Activated gamma-delta T cell (primary cell): ENCODE results near the gene MED16.

Source experiments
- DNase-seq: peaks from one replicate; lab custom pipeline; 2025; lab: John Stamatoyannopoulos, UW
- total RNA-seq, 2 donors: gene quantifications; one replicate each; lab custom pipeline; 2026; lab: John Stamatoyannopoulos, UW

MED16 gene
- total RNA-seq = 53.4 to 54.1 reads per million in 2 donors

DNA sequence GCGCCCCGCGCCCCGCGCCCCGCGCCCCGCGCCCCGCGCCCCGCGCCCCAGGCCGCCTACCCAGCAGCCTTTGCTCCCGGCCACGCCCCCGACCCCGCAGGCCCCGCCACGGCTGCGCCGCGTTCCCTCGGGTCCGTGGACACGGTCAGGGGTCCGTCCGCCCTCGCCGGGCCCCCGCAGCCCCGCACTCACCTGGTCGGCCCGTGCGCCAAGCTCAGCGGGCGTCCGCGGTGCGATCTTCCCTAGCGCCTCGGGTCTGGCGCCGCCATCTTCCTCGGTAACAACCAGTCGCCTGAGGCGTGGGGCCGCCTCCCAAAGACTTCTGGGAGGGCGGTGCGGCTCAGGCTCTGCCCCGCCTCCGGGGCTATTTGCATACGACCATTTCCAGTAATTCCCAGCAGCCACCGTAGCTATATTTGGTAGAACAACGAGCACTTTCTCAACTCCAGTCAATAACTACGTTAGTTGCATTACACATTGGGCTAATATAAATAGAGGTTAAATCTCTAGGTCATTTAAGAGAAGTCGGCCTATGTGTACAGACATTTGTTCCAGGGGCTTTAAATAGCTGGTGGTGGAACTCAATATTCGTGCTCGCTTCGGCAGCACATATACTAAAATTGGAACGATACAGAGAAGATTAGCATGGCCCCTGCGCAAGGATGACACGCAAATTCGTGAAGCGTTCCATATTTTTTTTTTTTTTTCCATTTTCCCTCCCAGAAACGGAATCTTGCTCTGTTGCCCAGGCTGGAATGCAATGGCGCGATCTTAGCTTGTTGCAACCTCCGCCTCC lies at the start of gene MED16, which contains the start of gene RNU6-9:
Gene MED16, minus strand, starts transcription at position 294 of the 796 bp plus-strand sequence. CDS start 2,056 bp downstream, outside the sequence.
Gene RNU6-9, plus strand, starts transcription at position 591 of the 796 bp plus-strand sequence.
- DNase-seq = peak; percentile 73

DNA sequence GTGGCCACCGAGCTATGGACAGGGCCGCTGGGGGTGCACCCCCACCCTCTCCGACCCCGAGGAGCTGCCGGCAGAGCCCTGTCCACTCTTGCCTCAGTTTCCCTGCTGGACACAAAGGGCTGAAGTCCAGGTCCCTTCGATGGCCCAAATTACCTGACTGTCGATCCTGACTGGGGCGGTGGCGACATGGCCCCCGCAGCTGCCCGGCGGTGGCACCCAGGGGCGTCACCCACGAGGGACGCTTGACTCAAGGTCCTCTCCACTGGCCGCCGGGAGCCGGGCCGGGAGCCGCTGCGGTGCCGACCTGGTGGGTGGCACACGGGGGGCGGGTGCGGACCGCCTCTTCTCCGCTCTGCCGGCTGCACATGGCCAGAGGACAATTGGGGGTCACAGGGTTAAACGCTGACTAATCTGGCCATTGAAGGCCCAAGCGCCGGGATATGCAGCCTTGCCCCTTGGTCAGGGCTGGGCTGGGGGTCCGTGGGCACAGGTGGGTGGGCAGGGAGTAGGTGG lies 49.2 kb upstream of the MED16 start:
- DNase-seq = no peak

DNA sequence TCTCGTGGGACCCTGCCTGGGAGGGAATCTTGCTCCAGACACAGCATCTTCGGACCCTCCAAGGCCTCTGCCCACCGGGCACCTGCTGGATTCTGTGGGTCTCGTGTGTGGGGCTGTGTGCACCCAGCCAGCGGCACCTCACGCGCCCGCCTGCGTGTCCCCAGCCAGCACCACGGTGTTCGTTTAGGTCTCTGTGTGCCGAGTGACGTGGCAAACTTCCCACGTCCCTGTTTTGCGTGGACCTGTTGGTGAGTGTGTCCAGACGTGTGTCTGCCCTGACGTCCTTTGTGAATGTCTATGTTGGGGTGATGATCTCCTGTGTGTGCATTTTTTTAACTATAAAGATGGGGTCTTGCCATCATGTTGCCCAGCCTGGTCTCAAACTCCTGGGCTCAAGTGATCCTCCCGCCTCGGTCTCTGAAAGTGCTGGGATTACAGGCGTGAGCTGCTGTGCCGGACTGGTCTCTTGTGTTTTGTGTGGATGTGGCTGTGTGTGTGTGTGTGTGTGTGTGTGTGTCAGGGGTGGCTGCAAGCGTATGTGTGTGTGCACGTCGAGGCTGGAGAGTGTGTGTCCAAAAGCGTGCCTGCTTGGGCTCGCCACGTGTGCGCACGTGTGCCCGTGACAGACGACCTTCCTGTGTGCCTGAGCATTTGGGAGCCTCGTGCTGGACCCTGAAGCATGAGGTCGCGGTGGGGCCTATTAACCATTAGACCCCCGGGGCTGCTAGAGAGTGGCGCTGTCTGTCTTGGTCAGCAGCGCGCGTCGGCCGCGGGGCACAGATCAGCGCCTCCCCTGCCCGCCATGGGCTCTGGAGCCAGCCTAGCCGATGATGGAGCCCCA lies 48.5 kb upstream of the MED16 start:
- DNase-seq = no peak

DNA sequence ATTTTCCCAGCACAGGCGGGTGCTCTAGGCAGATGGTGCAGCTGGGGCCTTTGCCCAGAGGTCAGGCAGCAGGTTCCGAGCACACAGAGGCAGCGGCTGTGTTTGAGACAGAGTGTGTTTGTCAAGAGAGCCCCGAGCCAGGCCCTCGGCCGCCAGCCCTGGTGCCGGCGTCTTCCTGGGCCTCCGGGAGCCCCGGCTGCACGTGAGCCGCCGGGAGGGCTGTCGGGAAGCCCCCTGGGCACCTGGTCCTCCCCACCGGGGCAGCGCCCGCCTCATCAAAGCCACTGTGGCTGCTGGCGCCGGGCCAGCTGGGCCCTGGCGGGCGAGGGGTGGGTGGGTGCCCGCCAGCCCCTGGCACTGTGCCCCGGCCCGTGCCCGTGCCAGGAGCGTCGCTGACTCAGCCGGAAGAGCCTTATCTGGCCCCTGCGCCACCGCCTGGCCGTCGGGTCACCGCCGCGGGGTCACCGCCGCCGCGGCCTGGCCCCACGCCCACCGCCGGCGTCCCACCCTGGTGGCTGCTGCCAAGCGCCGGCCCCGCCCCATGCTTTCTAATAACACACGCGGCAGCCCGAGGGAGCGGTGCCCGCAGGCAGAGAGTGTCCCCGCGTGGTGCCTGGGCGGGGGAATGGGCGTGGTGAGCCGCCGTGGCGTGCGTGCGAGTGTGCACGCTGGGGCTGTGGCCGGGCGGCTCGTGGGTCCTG lies 47.8 kb upstream of the MED16 start:
- peak; percentile 84 for DNase-seq

- DNase-seq = no peak
These were observed 46.9 kb upstream of the MED16 start for GRCh38 chr19:939922-940321.

DNA sequence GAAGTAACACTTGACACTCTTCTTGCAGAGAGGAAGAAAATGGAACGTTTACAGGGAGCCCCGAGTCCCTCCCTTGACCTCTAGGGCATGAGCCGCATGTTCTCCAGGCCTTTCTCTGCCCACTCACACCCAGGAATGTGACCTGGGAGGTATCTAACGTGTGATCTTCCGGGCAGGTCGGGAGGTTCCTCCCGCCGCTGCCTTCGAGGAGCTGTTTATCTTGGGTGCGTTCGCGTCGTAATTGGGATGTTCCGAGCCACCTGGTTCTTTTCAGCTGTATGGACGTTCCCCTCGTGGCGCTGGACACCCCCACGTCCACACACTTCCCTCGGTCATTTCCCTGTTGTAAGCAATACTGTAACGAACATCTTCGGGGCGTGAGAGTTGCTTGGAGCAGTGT lies 46.5 kb upstream of the MED16 start:
- DNase-seq = no peak

DNA sequence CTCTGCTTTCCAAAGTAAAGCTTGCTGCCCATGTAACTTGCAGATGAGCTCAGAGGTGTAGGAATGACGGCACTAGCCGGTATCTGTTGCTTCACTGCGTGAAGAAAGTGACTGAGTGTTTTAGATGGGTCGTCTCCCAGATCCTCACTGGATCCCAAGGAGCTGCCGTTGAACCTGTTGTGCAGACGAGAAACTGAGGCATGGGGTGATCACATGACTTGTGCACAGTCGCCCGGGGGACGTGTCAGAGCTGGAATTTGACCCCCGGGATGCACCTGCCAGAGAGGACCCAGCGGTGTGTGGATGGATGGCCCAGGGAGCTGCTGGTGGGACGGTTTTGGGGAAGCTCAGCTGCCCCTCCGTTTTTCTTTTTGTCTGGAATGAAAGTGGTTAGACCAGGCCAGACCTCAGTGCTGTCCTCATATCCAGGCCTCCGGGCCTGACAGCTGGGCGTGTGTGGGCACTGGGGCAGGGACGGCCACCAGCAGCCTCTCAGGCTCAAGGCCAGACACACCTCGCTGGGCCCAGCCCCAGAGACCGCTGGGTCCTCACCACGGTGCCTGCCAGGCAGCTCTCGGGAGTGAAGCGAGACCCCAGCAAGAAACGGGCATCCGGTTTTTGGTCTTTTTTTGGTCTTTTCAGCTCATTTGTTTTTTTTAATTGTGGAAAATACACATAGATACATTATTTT lies 45.4 kb upstream of the MED16 start:
- no peak for DNase-seq

GRCh38 chr19:937259-937694 lies 44.3 kb upstream of the MED16 start:
- no peak for DNase-seq

DNA sequence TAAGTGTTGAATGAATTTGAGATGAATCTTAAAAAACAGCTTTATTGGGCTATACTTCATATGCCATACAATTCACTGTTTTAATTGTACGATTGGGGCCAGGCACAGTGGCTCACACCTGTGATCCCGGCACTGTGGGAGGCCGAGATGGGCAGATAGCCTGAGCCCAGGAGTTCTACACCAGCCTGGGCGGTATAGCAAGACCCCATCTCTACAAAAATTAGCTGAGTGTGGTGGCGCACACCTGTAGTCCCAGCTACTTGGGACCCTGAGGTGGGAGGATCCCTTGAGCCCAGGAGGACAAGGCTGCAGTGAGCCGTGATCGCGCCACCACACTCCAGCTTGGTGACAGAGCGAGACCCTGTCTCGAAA lies 43.2 kb upstream of the MED16 start:
- no peak for DNase-seq

- no peak for DNase-seq
These were observed 42.0 kb upstream of the MED16 start for GRCh38 chr19:934865-935479.

GRCh38 chr19:934197-934840 lies 41.3 kb upstream of the MED16 start:
- no peak for DNase-seq

GRCh38 chr19:933553-933882 lies 40.5 kb upstream of the MED16 start:
- DNase-seq = no peak

GRCh38 chr19:932648-933552 lies 39.9 kb upstream of the MED16 start:
- DNase-seq = no peak

GRCh38 chr19:931860-932647 lies 39.1 kb upstream of the MED16 start:
- DNase-seq = no peak

DNA sequence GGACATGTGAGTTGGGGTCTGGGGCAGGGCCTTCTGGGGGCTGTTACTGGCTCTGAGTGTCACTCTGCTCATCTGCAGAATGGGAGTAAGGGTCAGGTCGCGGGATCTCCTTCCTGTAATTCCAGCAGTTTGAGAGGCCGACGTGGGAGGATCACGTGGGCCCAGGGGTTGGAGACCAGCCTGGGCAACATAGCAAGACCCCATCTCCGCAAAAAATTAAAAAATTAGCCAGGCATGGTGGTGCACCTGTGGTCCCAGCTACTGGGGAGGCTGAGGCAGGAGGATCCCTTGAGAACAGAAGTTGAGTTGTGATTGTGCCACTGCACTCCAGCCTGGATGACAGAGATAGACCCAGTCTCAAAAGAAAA lies 36.9 kb upstream of the MED16 start:
- DNase-seq = no peak

DNA sequence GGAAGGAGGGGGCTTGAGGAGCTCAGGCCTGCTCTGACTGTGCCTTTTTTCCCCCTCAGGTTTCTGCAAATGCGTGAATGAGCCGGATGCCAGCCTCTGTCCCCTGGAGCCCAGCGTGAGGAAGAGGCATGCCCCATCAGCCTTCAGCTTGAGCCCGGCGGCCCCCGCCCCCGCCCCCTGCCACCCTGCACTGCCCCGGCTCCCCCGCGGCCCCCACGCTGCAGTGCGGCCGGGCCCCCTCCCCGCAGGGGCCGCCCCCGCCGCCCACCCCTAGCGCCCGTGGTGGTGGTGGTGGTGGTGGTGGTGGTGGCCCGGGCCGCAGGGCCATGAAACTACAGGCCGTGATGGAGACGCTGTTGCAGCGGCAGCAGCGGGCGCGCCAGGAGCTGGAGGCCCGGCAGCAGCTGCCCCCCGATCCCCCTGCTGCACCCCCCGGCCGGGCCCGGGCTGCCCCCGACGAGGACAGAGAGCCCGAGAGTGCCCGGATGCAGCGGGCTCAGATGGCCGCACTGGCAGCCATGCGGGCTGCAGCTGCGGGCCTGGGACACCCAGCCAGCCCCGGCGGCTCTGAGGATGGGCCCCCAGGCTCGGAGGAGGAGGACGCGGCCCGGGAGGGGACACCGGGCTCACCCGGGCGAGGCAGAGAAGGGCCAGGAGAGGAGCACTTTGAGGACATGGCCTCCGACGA lies 36.4 kb upstream of the MED16 start:
- DNase-seq = no peak

- DNase-seq = no peak
These were observed 35.6 kb upstream of the MED16 start for GRCh38 chr19:928471-929202.
